Gastroesophageal sphincter (tissue), 2 donors: ENCODE measurements around the gene SLC7A14.

Experiments
- POLR2A ChIP-seq, 2 donors: fragments of 450-650 bp; IDR thresholded peaks; one replicate each; pipeline ENCODE4 v1.6.1; 2017; ENCODE audit warnings: antibody characterized with exemption in 2 of 2, mild to moderate bottlenecking in 2 of 2, moderate library complexity in 1 of 2
- POLR2AphosphoS5 ChIP-seq: sonication (generic); formaldehyde crosslinking; IDR thresholded peaks from one replicate; pipeline ENCODE4 v1.6.1; 2017; ENCODE audit warnings: antibody characterized with exemption

- TF ChIP-seq POLR2AphosphoS5: no peak
- no peak for TF ChIP-seq POLR2A (IDR thresholded peaks at IDR 0.05)
Observed at GRCh38 chr3:170467571-170468147, 118.2 kb downstream of the SLC7A14 start.
